Transverse colon (tissue), 1 donor: ENCODE measurements around the gene SNN.

Source experiments
- EP300 ChIP-seq: sonication (generic); formaldehyde crosslinking; IDR thresholded peaks from one replicate; pipeline ENCODE4 v1.6.1; 2017; ENCODE audit warnings: antibody characterized with exemption, low read depth
- POLR2A ChIP-seq: fragments of 450-650 bp; IDR thresholded peaks from one replicate; pipeline ENCODE4 v1.6.1; 2016; ENCODE audit warnings: antibody characterized with exemption, mild to moderate bottlenecking, moderate library complexity

DNA sequence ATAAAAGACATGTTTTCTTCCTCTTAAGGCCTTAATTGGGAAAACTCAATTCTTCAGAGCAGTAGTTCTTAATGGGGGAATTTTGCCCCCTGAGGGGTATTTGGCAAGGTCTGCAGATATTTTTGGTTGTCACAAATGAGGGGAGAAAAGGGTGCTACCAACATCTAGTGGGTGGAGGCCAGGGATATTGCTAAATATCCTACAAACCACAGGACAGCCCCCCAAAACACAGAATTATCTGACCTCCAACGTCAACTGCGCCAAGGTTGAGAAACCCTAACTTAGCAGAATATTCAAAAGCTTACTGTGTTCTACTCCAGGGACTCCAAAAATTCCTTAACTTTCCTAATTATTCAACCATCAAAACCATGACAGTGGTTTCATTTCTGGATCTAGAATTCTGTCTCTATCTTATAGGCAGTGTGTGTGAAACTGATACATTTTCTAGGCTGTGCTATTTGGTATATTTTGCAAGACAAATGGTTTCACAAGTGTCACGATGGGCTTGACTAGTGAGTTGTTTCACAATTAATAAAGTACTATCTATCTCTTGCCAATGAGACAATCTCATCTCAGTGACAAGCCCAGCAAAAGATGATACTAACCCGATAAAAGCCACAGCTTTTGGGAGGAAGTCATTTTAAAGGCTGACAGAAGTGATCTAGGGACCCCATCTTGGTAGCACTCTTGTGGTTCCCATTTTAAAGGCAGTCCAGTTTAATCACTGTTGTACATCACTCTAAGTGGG lies 59.7 kb downstream of the SNN start:
- TF ChIP-seq EP300 (no peak), POLR2A (no peak)
